ENCODE results near the gene EVI2B.
"Not testable (repeated sequence)": the region's sequence is repeated elsewhere in the genome, so short reads cannot be mapped to it uniquely, and the experiment has no call there.

Gene EVI2B, protein sequence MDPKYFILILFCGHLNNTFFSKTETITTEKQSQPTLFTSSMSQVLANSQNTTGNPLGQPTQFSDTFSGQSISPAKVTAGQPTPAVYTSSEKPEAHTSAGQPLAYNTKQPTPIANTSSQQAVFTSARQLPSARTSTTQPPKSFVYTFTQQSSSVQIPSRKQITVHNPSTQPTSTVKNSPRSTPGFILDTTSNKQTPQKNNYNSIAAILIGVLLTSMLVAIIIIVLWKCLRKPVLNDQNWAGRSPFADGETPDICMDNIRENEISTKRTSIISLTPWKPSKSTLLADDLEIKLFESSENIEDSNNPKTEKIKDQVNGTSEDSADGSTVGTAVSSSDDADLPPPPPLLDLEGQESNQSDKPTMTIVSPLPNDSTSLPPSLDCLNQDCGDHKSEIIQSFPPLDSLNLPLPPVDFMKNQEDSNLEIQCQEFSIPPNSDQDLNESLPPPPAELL

DNA sequence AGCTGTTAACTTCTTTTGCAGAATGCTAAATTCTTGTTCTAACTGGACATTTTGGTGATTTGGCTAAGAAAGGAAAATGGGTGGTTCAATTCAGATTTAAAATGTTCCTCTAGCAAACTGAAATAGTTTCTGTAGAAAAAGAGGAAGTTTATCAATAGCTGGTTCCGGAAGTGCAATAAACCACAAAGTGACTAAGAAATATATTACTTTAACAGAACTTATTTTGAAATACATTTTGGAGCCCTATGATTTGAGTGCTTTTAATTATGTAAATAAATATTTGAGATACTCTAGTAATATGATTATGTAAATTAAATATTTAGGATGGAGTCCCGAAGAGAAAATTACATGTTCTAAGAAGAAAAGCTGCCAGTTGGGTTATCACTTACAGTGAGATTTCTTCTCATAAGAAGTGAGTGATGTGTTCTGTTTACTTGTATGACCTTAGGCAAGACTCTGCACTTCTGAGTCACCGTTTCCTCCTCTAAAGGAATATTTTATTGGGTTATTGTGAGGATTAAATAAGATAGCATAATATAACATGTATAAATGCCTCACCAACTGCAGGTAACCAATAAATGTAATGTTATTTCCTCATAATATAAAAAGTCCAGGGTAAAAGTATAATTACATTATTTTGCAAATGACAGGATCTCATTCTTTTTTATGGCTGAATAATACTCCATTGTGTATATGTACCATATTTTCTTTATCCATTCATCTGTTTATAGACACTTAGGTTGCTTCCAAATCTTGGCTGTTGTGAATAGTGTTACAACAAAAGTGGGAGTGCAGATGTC, at the start of gene EVI2B:
Gene EVI2B, minus strand, starts transcription at position 73 of the 800 bp plus-strand sequence. CDS start 8,445 bp downstream, outside the sequence.
- DNase-seq, result peak; percentile 85

DNA sequence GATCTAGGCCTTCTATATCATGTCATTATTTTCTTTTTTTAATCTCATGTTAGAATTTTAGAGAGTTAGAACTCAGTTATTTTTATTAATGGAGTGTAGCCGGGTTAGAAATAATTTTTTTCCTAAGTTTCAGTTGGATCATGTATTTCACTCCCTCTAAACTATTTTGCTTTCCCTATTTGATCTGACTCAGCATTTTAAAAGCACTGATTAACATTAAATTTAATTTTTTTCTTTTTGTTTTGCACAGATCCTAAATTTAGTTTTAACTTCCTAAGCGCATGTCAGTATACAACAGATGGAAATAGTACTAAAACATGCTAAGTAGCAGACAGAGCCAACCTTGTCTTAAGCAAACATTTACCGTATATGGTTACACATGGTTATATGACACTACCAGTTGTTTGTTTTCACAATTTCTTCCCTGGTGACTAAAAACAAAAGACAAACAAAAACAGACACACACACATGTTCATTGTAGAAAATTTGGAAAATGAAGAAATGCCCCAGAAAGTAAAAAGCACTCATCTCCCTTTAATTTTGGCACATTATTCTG, 44.1 kb upstream of the EVI2B start:
- no peak for DNase-seq

DNA sequence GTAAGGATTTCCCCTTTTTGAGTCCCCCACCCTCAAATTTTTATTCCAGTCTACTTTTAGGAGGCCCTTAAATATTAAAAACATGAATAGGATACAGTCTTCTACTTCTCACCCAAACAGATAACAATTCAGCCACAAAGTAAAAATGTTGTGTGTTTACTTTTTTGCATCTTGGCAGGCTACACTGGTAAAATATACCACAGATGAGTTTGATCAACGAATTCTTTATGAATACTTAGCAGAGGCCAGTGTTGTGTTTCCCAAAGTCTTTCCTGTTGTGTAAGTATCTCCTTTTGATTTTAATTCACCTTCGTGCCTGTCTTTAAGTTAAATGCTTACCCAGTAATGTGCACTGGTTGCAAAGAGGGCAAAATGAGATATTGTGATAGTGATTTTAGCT, 43.2 kb upstream of the EVI2B start:
- no peak for DNase-seq

DNA sequence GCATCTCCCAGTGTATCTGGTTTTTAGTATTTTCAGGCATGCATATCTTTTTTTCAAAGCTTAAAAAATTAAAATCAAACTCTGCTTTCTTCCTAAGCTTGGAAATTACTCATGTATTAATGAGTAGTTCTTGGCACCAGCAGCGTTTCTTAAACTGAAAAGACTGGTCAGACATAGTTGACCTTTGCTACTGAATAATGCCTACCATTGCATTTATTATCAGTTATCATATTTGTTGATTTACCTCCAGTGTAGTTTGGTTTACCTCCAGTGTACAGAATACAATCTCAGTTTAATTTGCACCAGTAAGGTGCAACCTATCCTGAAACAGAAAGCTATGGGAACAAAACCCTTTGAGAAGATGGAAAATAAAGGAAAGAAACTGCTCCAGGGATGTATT, 42.1 kb upstream of the EVI2B start:
- no peak for DNase-seq

DNA sequence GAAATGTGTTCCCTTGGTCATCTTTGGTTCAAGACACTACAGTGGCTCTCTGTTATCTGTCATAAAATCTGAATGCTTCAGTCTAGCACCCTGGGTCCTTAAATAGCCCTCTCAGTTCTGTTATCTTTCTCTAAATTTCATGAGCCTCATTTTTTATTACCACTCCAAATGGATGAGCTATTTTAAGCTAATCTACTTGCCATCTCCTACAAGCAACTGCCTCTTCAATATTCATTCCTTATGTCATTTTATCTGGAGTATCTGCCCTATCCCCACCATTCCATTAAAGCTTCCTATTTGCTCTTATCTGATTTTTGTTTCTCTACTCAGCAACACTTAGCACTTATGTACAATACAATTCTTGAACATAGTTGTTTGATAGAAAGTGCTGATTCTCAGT, 35.6 kb upstream of the EVI2B start:
- no peak for DNase-seq

DNA sequence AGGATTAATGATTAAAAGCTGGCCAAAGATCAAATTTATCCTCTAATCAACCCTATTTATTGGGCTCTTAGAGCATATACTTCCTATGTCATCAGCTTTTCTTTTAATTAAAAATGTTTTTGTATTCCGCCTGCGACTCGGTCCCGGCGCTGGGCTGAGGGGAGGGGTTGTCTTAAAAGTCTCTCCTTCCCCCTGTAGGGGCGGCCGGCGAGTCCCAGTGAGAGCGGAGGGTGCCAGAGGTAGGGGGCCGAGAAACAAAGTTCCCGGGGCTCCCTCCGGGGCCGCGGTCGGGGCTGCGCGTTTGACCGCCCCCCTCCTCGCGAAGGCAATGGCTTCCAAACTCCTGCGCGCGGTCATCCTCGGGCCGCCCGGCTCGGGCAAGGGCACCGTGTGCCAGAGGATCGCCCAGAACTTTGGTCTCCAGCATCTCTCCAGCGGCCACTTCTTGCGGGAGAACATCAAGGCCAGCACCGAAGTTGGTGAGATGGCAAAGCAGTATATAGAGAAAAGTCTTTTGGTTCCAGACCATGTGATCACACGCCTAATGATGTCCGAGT, 31.4 kb upstream of the EVI2B start:
- not testable (repeated sequence) for DNase-seq

DNA sequence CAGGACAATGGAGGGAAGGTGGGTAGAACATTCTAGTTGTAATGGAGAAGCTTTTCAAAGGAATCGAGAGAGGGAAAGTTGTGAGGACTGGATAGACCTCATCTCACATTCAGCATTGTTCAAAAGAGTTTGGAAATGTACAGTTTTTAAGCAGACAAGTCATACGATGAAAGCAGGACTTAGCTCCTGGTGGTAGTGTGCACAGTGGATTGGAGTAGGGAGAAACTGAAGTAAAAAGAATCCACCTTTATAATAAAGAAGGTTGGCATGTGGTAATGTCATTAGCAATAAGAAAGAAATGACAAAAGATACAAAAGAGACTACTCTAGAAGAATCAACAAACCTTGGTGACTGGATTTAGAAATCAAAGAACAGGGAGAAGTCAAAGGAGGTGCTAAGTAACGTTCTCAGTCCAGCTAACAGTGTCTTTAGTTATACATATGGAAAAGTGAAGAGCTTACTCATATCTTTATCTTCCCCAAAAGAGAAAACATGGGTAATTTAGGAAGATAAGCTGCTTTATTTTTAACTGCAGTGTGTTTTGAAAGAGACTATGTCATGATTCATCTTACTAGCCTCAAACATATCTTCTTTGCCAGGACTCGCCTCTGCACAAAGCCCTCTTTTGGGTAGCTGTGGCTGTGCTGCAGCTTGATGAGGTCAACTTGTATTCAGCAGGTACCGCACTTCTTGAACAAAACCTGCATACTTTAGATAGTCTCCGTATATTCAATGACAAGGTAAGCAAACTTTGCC, 26.2 kb upstream of the EVI2B start:
- peak; percentile 65 for DNase-seq

DNA sequence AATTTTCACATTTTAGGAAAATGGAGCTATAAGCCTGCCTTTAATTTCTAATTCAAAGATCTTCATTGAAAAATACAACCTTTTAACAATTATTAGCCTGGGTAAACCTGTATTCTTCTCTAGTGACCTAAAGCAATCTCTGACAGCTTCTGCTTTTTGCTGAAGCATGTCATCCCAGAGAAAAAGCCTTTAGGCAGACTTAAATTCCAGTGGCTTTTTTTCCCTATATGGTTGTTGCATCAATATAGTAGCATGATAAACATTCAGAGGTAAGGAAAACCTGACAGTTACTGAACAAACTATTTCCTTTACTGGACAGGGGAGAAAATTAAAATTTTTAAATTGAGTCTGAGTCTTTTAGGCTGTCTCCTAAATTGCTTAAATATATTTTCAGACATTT, 15.4 kb upstream of the EVI2B start:
- DNase-seq, result no peak

DNA sequence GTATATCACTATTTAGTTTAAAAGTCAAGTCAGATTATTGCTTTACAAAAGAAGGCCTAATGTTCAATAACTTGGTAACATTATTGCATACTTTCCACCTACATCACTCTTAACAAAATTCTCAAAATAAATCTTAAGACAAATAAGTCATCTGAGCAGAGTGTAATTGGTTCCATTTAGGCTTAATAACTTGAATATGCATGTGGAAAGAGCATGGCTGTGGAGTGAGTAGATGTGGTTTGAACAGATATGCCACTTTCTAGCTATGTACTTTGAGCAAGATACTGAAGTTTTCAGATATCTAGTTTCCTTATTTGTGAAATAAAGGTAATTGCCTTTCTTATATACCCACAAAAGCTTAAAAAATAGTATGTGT, 14.3 kb upstream of the EVI2B start:
- DNase-seq, result no peak

DNA sequence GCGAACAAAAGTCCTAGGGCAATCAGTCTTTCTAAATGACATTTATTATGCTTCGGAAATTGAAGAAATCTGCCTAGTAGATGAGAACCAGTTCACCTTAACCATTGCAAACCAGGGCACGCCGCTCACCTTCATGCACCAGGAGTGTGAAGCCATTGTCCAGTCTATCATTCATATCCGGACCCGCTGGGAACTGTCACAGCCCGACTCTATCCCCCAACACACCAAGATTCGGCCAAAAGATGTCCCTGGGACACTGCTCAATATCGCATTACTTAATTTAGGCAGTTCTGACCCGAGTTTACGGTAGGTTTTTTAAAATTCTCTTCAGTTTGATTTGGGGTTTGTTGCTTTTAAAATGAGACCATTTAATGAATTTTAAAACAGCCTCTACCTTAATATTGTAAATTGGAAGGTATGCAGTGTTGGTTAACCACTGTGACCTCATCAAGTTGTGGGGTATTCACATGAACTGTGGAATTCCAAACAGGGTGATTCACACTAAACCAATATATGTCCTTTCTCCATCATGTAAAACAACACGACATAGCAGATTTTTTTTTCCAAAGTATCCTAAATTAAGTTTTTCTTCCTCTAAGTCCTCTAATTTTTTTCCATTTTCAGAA, 13.8 kb upstream of the EVI2B start:
- DNase-seq, result no peak

DNA sequence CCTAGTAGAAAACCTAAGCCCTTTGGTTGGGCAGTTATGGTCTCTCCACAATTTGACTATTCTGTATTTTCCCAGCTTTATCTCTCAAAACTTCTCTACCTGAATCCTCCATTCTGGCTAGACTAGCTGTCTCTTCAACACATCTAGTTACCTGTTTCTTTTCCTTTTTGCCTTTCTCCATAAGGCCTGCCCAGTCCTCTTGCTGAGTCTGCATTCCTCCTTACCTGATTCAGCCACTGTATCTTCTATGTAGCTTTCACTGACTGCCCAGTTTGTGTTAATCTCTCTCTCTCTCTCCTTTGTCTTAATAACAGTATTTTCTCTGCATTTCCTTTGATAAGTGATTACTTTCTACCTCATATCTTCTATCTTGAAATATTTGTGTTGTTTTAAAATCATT, 9.7 kb upstream of the EVI2B start:
- DNase-seq, result no peak

DNA sequence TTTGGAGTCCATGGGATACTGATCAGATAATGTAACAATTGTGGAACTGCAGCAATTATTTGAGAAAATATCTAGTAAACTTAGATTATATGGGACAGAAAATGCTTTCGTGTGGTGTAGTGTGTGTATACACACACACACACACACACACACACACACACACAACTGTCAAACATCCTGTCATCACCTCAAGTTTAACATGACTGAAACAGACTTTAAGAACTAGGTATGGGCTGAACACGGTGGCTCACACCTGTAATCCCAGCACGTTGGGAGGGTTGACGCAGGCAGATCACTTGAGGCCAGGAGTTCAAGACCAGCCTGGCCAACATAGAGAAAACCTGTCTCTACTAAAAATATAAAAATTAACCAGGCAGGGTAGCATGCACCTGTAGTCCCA, 8.1 kb upstream of the EVI2B start:
- no peak for DNase-seq

DNA sequence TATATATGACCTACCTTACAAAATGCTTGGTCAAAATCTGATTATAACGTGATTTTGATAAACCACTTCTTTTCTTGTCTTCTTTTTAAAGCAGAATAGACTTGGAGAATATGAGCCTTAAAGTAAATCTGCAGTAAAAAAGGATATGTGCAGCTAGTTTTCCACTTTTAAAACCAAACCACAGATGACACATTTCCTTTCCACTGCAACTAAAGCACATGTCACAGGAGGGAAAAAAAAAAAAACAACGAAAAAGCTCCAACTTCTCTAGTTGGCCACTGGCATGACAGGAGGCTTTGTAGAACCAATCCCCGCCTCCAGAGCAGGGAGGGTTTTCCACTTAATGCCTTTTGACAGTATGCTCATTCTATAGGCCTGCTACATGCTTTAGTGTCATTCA, 7.6 kb upstream of the EVI2B start, which contains the start of gene EVI2A:
Gene EVI2A, minus strand, starts transcription at position 142 of the 400 bp plus-strand sequence. CDS start 2,609 bp downstream, outside the sequence.
- peak; percentile 85 for DNase-seq

DNA sequence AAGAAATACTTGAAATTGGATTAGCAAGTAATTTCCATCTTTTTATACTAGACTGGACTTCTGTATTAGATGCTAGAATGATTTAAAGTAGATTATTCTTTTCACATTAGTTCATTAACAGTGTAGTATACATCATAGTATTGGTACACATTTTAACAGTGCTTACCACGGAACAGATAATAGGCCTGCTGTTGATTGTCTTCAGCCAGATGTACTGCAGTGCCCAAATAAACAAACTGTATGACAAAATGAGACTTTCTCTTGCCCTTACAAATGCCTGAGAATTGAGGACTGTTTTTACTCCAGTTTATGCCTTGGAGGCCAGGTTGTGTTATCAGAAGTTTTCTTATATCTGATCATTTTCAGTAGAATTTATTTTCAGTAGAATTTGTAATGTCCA, 6.9 kb upstream of the EVI2B start:
- peak; percentile 29 for DNase-seq

DNA sequence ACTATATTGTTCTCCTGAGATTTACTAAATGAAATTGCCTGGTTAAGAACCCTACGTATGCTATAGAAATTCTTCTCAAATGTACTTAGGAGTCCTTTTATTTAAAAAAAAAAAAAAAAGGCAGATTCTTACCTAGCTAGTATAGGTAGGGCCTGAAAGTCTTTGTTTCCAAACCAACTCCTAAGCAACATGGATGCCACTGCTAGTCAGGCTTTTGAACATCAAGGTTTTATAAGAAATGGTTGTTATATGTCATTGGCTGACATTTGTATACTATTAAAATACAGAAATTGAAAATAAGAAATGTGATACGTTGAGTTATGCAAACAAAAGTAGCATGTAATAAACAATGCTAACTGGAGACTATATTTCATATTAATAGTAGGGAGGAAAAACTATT, 6.4 kb upstream of the EVI2B start:
- no peak for DNase-seq

DNA sequence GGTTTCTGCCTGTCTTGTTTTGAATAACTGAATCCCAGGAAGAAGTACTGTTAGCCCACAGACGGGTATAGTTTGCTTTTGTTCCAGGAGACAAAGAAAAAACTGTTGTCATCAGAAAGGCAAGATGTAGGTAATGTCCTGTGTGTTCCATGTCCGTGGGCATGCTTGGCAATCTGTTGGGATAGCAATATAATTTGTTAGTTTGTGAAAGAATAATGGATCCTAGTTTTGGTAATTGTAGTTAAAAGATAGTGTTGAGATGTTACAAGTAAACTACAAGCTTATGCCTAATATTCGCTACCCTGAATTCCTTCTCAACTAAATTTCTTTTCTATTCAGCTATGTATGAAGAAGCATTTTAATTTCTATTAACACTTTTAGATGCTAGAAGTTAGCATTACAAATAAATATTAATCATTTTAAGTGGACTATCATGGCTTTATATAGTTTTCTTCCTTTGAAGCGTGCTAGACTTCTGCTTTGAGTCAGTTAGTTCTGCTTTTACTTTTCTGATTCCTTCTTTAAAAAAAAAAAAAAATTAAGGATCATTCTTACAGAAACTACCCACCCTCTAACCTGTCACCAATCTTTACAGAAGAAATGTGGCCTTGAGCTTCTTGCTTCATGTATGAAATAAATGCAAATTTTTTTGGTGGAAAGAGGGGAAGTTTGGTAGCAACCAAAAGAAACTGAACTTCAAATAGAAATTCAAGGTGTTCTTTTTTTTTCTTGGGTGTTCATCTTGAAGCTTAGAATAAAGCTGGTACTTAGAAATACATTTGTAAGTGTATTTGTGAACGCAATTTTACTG, 5.2 kb upstream of the EVI2B start:
- peak; percentile 33 for DNase-seq

DNA sequence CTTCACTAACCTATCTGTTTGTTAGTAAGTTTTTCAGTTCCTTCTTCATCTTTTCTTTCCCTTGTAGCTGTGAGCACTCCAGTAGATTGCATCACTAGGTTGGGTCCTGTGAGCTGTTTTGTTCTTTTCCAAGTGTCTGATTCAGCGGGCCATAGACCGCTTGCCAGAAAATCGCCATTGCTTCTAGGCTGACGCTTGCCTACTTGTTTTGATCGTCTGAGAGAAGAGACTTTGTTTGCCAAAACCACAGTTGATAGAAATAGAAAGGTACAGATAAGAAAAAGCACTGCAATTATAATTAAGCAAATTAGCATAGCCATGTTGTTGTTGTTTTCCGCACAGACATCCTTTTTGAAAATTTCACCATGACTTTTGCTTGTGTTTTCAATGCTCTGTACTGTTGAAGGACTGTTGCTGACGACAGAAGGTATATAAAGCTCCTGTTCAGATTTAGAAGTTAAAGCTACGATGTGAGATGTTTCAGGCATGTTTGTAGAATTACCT, 4.5 kb upstream of the EVI2B start:
- DNase-seq, result peak; percentile 65

DNA sequence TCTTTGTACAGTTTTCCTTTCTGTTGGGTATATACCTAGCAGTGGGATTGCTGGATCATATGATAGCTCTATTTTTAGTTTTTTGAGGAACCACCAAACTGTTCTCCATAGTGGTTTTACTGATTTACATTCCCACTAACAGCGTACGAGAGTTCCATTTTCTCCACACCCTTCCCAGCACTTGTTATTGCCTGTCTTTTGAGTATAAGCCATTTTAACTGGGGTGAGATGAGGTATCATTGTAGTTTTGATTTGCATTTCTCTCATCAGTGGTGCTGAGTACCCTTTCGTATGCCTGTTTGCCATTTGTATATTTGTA, 887 bp upstream of the EVI2B start:
- DNase-seq, result no peak

DNA sequence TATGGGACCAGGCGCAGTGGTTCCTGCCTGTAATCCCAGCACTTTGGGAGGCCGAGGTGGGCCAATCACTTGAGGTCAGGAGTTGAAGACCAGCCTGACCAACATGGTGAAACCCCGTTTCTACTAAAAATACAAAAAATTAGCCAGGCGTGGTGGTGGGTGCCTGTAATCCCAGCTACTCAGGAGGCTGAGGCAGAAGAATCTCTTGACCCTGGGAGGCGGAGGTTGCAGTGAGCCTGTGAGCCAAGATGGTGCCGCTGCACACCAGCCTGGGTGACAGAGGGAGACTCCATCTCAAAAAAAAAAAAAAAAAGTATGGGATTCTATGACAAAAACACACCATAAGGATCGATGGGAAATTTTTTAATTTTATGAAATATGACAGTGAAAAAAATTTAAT, 1.6 kb downstream of the EVI2B start:
- not testable (repeated sequence) for DNase-seq

DNA sequence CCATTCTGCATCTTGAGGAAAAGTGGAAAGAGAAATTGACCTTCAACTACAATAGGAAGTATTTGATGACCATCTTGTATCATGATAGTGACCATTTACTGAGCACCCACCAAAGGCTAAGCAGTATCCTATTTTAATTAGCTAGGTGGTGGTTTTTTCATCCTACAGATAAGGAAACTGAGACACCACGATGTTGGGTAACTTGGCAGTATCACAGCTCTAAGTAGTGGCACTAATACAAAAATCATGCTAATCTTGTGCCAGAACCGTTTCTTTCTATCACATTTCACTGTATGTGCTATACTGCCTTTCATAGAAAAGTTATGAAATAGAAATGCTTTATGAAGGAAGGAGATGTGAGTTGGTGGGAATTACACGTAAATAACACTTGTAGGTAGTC, 2.3 kb downstream of the EVI2B start:
- peak; percentile 66 for DNase-seq

DNA sequence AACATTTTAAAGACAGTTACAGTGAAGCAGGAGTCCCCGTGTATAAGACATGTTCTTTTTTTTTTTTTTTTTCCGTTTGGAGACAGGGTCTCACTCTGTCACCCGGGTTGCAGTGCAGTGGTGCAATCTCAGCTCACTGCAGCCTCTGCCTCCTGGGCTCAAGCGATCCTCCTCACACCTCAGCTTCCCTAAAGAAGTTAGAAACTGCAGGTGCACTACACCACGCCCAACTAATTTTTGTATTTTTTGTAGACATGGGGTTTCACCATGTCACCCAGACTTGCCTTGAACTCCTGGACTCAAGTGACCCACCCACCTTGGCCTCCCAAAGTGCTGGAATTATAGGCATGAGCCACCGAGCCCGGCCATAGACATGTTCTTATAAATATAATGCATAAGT, 3.0 kb downstream of the EVI2B start:
- DNase-seq, result no peak
